CD4-positive, alpha-beta T cell treated with Interleukin-15 for 1 hour (primary cell): ENCODE results near the gene ADAP2.
"Not testable (repeated sequence)": the region's sequence is repeated elsewhere in the genome, so short reads cannot be mapped to it uniquely, and the experiment has no call there.

Experiments used
- DNase-seq: peaks from one replicate; pipeline ENCODE4 v3.0.0-alpha.2; 2020

The ADAP2 gene, protein sequence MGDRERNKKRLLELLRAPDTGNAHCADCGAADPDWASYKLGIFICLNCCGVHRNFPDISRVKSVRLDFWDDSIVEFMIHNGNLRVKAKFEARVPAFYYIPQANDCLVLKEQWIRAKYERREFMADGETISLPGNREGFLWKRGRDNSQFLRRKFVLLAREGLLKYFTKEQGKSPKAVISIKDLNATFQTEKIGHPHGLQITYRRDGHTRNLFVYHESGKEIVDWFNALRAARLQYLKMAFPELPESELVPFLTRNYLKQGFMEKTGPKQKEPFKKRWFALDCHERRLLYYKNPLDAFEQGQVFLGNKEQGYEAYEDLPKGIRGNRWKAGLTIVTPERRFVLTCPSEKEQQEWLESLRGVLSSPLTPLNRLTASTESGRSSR

DNA sequence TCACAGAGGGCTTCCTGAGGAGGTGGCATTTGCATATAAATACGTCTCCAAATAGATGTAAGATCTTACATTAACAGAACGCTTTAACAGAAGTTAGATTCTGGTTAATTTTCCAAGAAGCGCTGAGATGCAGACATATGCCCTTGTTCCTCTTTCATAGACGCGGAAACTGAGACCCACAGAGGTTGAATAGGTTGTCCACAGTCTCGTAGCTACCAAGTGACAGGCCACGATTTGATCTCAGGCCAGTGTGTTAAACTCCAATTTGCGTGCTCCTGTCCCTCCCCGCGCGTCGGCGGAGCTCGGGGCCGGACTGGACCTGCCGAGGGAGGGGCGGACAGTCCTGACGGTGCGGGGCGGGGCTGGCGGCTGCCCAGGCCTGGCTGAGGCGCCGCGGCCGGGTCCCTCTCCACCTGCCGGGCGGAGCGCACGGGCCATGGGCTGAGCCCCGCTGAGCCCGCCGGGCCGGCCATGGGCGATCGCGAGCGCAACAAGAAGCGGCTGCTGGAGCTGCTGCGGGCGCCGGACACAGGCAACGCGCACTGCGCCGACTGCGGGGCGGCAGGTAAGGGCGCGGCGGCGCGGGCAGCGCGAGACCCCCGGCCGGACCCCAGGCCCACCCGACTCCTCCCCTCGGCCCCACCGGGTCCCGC is at the start of gene ADAP2:
TSS of gene ADAP2 (plus strand) at position 402 of the 653 bp plus-strand sequence. CDS start at position 472, 70 bp downstream.
- DNase-seq: peak; percentile 52

GRCh38 chr17:30886187-30886586 is 35.6 kb upstream of the ADAP2 start:
- DNase-seq: no peak

DNA sequence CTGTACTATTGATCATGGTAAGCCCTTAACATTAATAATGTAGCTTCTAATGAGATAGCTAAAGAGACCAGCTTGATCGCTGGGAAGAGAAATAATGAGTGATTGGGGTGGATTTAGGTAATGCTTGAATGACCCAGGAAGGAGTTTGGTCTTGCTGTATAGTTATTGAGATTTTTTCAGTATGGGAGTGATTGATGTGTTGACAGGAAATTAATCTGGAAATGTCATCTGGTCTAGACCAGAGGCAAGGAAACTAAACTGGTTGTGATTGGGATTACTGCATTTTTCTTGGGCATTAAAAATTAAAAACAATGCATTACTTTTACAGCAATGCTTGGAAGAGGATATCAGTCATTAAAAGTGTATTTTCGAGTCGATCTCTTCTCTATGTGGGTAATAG is 27.5 kb upstream of the ADAP2 start:
- no peak for DNase-seq

- no peak for DNase-seq
These were observed 24.4 kb upstream of the ADAP2 start for GRCh38 chr17:30897311-30897710.

DNA sequence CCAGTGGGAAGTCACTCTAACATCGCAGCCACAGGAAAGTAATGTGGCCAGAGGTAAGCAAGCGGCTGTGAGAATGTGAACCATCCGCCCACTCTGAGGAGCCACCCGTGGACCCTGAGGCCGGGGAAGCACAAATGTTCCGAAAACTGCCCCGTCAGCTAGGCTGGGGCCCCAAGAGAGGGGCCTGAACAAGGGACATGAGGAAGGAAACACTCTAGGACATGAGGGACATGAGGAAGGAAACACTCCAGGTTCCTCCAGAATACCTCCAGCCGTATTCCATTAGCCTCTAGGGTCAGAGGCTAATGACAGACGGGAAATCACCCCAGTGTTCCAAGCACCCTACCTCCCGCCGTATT is 16.0 kb upstream of the ADAP2 start:
- peak; percentile 24 for DNase-seq

- peak; percentile 86 for DNase-seq
These were observed 15.4 kb upstream of the ADAP2 start, which contains the start of gene TEFM for GRCh38 chr17:30906101-30906911. TEFM (minus strand) TSS chr17:30906238; CDS start chr17:30906198, 40 bp downstream.

GRCh38 chr17:30908717-30909420 is 12.9 kb upstream of the ADAP2 start:
- no peak for DNase-seq

GRCh38 chr17:30910151-30910550 is 11.6 kb upstream of the ADAP2 start:
- not testable (repeated sequence) for DNase-seq

GRCh38 chr17:30913955-30914354 is 7.8 kb upstream of the ADAP2 start:
- no peak for DNase-seq

DNA sequence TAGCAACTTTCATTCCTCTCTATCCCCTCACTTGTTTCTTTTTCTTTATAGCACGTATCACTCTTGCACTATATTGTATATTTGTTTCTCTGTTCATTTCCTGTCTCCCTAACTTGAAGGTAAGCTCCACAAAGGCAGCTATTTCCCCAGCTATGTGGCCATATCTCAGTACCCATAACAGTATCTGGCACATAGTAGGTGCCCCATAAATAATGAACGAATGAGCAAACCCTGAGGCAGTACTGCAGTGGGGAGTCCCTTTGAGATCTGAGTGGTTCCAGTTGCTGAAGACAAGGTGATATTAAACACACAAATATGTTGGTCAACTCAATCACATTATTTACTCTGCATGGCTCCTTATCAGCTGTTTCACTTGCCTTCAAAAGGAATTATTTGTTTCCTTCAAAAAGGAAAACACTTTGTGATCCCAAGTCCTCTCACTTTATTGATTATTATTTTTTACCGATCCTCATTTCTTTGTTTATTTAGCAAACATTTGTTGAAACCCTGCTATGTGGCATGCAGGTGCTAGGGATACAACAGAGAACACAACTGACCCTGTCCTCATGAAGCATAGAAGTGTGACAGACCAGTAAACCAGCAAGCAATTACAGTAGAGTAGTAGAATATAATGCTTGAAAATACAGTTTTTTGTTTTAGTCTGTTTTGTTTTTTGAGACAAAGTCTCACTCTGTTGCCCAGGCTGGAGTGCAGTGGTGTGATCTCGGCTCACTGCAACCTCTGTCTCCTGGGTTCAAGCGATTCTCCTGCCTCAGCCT is 5.7 kb upstream of the ADAP2 start:
- no peak for DNase-seq

GRCh38 chr17:30917050-30917449 is 4.7 kb upstream of the ADAP2 start:
- DNase-seq: no peak

DNA sequence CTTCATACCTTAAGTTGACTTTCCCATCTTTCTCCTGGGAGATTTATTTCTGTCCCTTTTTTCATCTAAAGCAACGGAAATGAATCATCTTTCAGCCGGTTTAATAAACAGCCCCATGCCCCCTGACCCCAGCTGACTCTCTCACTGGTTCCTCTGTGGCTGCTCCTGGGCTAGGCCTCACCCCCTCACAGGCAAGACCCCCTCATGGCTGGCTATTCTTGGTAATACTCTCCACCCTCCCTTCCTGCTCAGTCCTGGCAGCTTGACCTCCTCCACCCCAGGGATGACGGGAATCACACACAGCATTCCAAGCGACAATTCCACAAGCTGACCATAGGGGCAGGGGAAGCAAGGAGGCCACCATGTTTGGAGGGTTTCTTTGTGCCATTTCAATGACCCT is 1.5 kb upstream of the ADAP2 start:
- DNase-seq: no peak

- no peak for DNase-seq
These were observed 832 bp upstream of the ADAP2 start for GRCh38 chr17:30920683-30921543.

DNA sequence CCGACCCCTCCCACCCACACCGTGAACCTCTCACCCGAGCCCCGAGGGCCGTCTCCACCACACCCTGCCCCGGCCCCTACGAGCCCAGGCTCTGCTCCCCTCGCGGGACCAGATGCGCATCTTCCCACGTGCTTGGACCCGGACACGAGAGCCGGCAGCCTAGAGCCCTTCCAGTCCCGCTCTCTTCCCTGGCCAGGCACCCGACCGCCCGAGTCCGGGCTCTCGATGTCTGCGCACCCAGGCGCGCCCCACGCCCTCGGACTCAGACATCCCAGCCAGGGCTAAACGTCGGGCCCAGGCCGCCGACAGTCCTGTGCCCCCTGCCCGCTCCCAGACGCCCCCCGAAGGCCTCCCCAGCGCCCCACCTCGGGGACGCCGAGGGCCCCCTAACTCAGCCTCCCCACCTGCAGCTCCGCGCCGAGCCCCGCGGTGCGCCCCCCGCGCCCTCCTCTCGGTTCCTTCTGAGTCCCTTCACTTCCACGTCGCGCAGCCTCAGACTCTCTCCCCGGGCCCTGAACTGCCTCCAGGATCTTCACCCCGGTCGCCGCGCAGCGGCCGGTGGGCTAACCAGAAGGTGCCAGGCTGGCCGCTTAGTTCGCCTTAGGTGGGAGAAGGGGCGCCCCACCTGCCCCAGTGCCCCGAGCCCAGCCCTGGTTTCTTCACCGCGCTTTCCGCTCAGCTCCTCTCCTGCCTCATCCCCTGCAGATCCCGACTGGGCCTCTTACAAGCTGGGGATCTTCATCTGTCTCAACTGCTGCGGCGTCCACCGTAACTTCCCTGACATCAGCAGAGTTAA is 688 bp downstream of the ADAP2 start:
- DNase-seq: no peak

GRCh38 chr17:30924341-30924740 is 2.6 kb downstream of the ADAP2 start:
- no peak for DNase-seq

- no peak for DNase-seq
These were observed 4.8 kb downstream of the ADAP2 start for GRCh38 chr17:30926516-30926915.

GRCh38 chr17:30927756-30928155 is 6.0 kb downstream of the ADAP2 start:
- DNase-seq: no peak

DNA sequence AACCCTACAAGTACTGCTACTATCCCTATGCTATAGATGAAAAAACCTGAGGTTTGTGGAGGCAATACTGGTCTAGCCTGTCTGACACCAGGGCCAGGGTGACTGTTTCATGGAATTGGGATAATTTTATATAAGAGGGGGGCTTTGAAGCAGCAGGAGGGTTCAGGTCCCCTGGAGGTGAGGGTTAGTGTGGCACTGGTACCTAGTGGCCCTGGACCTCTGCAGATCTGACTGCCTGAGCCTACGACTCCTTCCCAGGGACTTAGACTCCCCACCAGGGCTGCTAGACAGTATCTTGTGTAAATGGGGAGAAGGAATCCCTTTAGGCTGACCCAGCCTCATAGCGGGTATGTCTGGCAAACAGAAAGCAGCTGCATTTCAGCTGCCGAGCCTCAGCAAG is 6.8 kb downstream of the ADAP2 start:
- no peak for DNase-seq

- DNase-seq: no peak
These were observed 7.4 kb downstream of the ADAP2 start for GRCh38 chr17:30929081-30929633.

DNA sequence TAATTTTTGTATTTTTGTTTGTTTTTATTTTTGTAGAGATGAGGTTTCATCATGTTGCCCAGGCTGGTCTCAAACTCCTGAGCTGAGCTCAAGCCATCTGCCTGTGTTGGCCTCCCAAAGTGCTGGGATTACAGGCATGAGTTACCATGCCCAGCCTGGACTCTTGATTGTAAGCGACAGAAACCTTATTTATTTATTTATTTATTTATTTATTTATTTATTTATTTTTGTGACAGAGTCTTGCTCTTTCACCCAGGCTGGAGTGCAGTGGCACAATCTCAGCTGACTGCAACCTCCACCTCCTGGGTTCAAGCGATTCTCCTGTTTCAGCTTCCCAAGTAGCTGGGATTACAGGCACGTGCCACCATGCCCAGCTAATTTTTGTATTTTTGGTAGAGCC is 8.1 kb downstream of the ADAP2 start:
- DNase-seq: not testable (repeated sequence)
